Smooth muscle cell (in vitro differentiated cells): ENCODE measurements around the gene FYB1. TPM values are rescaled to one million over a fixed set of nuclear protein-coding genes. Genes with fewer than 3 reads are reported as not detected.

Experiments
- DNase-seq: peaks from one replicate; lab custom pipeline; 2025; ENCODE audit not compliant: unreplicated experiment; lab: John Stamatoyannopoulos, UW
- H2AFZ ChIP-seq: fragments of 200-600 bp; sonication (generic); 2 replicates; pipeline ENCODE4 v1.6.0; 2016; ENCODE audit warnings: antibody characterized with exemption, low read depth, mild to moderate bottlenecking
- H3F3A ChIP-seq: fragments of 200-600 bp; sonication (generic); 2 replicates; pipeline ENCODE4 v1.6.0; 2017; ENCODE audit warnings: antibody characterized with exemption, low read depth
- H3K27ac ChIP-seq: fragments of 200-600 bp; sonication (generic); 2 replicates; pipeline ENCODE4 v1.5.1; 2016; ENCODE audit warnings: low read depth, mild to moderate bottlenecking
- H3K27me3 ChIP-seq: fragments of 200-600 bp; sonication (generic); 2 replicates; pipeline ENCODE4 v1.6.1; 2016; ENCODE audit warnings: low read depth, mild to moderate bottlenecking
- H3K36me3 ChIP-seq: fragments of 200-600 bp; sonication (generic); 2 replicates; pipeline ENCODE4 v1.5.1; 2016; ENCODE audit warnings: low read depth
- H3K4me1 ChIP-seq: fragments of 200-600 bp; sonication (generic); 2 replicates; pipeline ENCODE4 v1.5.1; 2016; ENCODE audit warnings: low read depth
- H3K4me2 ChIP-seq: fragments of 200-600 bp; sonication (generic); 2 replicates; pipeline ENCODE4 v1.6.0; 2016; ENCODE audit warnings: mild to moderate bottlenecking
- H3K4me3 ChIP-seq: fragments of 200-600 bp; sonication (generic); 2 replicates; pipeline ENCODE4 v1.5.1; 2016; ENCODE audit warnings: mild to moderate bottlenecking
- H3K79me2 ChIP-seq: fragments of 200-600 bp; sonication (generic); 2 replicates; pipeline ENCODE4 v1.6.0; 2016; ENCODE audit warnings: low read depth, mild to moderate bottlenecking
- H3K9ac ChIP-seq: fragments of 200-600 bp; sonication (generic); 2 replicates; pipeline ENCODE4 v1.6.0; 2016; ENCODE audit warnings: low read depth
- H3K9me3 ChIP-seq: fragments of 200-600 bp; sonication (generic); replicated peaks from 2 replicates; pipeline ENCODE4 v1.5.1; 2016; ENCODE audit warnings: low read depth
- H4K20me1 ChIP-seq: fragments of 200-600 bp; sonication (generic); 2 replicates; pipeline ENCODE4 v1.6.0; 2016; ENCODE audit warnings: low read depth
- WGBS: methylation state at CpG from one replicate; pipeline ENCODE4 v1.1.7; 2016; ENCODE audit warnings: low lambda C conversion rate; 5-methylcytosine and 5-hydroxymethylcytosine counted together
- polyA plus RNA-seq: library from polyadenylated mRNA; unstranded; fragments of >200 nt; fragmentation: Nextera tagmentation; extraction: Ambion mirVana; gene quantifications from 2 replicates; pipeline ENCODE4 v1.2.1, GENCODE V29; 2016
- total RNA-seq: library from RNA; depleted of rRNA; stranded (reverse); fragments of >200 nt; gene quantifications from 2 replicates; pipeline ENCODE4 v1.2.3, GENCODE V29; 2014
- TF ChIP-seq, protein P1 (sequence below): fragments of 200-600 bp; sonication (generic); IDR thresholded peaks from 2 replicates; pipeline ENCODE4 v1.5.1; 2017; ENCODE audit warnings: borderline replicate concordance, mild to moderate bottlenecking, antibody characterized with exemption; ENCODE audit not compliant: insufficient read depth, poor library complexity, severe bottlenecking

FYB1 gene
- total and polyA plus RNA-seq, 2 experiments from 2014 or later, result 0.06 to 0.22 TPM

DNA sequence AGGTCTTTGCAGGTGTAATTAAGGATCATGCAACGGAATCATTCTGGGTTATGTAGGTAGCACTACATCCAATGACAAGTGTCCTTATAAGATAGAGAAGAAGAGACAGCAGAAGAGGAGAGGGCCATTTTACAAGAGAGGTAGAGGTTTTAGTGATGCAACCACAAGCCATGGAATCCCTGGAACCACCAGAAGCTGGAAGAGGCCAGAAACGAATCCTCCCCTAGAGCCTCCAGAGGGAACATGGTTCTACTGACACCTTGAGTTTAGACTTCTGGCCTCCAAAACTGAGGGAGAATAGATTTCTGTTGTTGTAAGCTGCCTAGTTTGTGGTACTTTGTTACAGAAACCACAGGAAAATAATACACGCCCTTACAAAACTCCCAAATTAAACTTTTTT lies 3.5 kb downstream of the FYB1 start:
- no peaks in the 10 kb centered on the region for H3K27me3 ChIP-seq
- 63% methylated on average over 3 of the region's 3 CpGs for WGBS
- H3K4me3 ChIP-seq, result no peak overlapping the region
- no peaks in the 10 kb centered on the region for H4K20me1 ChIP-seq
- peaks cover 4% of the 10 kb centered on the region for H3F3A ChIP-seq
- TF ChIP-seq, protein P1, sequence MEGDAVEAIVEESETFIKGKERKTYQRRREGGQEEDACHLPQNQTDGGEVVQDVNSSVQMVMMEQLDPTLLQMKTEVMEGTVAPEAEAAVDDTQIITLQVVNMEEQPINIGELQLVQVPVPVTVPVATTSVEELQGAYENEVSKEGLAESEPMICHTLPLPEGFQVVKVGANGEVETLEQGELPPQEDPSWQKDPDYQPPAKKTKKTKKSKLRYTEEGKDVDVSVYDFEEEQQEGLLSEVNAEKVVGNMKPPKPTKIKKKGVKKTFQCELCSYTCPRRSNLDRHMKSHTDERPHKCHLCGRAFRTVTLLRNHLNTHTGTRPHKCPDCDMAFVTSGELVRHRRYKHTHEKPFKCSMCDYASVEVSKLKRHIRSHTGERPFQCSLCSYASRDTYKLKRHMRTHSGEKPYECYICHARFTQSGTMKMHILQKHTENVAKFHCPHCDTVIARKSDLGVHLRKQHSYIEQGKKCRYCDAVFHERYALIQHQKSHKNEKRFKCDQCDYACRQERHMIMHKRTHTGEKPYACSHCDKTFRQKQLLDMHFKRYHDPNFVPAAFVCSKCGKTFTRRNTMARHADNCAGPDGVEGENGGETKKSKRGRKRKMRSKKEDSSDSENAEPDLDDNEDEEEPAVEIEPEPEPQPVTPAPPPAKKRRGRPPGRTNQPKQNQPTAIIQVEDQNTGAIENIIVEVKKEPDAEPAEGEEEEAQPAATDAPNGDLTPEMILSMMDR, result no peak
- H3K36me3 ChIP-seq, result no peaks in the 10 kb centered on the region
- H3K9ac ChIP-seq, result no peak overlapping the region
- no peak overlapping the region for H3K27ac ChIP-seq
- no peak overlapping the region for H3K4me2 ChIP-seq
- H2AFZ ChIP-seq, result no peak overlapping the region
- no peaks in the 10 kb centered on the region for H3K79me2 ChIP-seq
- DNase-seq, result no peak
- H3K4me1 ChIP-seq, result no peaks in the 10 kb centered on the region
- H3K9me3 ChIP-seq, result no peaks in the 10 kb centered on the region

DNA sequence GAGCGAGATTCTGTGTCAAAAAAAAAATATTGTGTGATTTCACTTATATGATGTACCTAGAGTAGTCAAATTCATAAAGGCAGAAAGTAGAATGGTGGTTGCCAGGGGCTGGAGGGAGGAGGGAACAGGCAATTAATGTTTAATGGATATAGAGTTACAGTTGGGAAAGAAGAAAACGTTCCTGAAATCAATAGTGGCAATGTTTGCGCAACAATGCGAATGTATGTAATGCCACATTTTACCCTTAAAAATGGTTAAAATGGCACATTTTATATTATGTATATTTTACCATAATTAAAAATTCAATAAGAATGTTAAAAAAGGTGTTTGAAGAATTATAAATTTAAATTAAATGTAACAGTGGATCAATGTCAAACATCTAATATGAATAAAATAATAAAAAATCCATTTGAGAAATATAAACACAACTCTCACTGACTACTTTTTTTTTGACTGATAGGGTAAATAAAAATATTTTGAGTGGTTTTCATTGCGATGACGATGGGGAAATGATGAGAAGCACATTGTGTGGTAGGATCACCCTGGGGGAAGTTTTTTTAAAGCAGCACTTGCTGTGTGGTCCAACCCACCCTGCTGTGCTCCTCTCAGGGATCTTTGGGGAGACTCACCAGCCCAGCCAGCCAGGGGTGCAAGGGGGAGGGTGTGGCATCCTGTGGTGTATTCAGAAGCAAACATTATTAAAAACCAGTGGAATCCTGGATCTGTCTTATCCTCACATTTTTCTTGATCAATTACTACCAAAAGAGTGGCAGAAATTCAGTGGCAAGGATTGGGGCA lies 4.3 kb downstream of the FYB1 start:
- Histone ChIP-seq H3K79me2 (no peaks in the 10 kb centered on the region), H3K27ac (no peak overlapping the region), H2AFZ (no peak overlapping the region), H3K9ac (no peak overlapping the region), H3F3A (peaks cover 4% of the 10 kb centered on the region), H4K20me1 (no peaks in the 10 kb centered on the region), H3K4me2 (no peak overlapping the region), H3K4me3 (no peak overlapping the region), H3K4me1 (no peaks in the 10 kb centered on the region), H3K36me3 (no peaks in the 10 kb centered on the region), H3K27me3 (no peaks in the 10 kb centered on the region), H3K9me3 (no peaks in the 10 kb centered on the region)
- no peak for DNase-seq
- 97% methylated on average over 6 of the region's 6 CpGs for WGBS
- TF ChIP-seq, protein P1, result no peak

DNA sequence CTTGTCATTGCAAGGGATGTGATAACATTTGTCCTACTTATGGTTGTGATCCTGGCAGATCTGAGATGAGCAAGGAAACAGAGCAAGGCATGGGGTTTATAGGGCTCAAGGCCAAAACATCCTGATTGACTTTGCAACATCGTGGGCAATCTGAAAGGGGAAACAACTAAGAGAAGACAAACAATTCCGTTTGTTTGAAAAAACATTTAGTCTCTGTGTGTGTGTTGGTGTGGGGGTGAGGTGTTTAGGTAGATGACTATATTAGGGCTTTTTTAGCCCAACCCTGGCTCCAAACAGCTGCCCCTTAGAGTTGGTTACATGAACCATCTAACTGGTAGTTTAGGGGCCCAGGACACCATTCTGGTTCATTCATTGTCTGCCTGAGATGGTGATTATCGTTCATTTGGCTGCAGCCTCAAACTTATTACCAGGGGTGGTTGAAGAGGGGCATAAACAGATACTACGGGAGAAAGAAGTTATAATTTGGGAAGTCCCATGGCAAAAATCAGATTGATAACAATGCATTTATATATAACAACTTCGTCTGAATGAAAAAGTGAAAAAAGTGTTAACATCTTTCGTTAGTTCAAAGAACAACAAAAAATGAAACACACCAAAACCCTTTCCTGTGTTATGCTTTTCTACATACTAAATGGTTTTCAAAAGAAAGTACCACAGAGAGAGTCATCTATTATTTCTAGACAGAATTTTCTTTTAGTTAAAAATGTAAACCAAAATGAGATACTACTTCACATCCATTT lies 5.7 kb downstream of the FYB1 start:
- DNase-seq, result no peak
- Histone ChIP-seq H3K27me3 (no peaks in the 10 kb centered on the region), H3K4me1 (no peaks in the 10 kb centered on the region), H3K4me3 (no peak overlapping the region), H3K27ac (no peak overlapping the region), H3F3A (no peaks in the 10 kb centered on the region), H3K9ac (no peak overlapping the region), H2AFZ (no peak overlapping the region), H3K79me2 (no peaks in the 10 kb centered on the region), H3K36me3 (no peaks in the 10 kb centered on the region), H3K9me3 (no peaks in the 10 kb centered on the region), H4K20me1 (no peaks in the 10 kb centered on the region), H3K4me2 (no peak overlapping the region)
- WGBS, result 77% methylated on average over 6 of the region's 6 CpGs
- TF ChIP-seq, protein P1, result no peak
